Mesenchymal stem cell (in vitro differentiated cells and primary cell): ENCODE results near the gene NOP14.
"Not testable (repeated sequence)": the region's sequence is repeated elsewhere in the genome, so short reads cannot be mapped to it uniquely, and the experiment has no call there.

ENCODE experiments used
- DNase-seq: peaks from one replicate; pipeline ENCODE4 v3.0.0-alpha.2; 2013
- H2AFZ ChIP-seq: one replicate; pipeline ENCODE4 v1.6.1; 2013; ENCODE audit warnings: low read depth, mild to moderate bottlenecking, control low read depth, inconsistent platforms, low read length, moderate library complexity
- H2AK5ac ChIP-seq: 2 replicates; pipeline ENCODE4 v1.6.1; 2013; ENCODE audit warnings: low read length, moderate library complexity, mild to moderate bottlenecking, inconsistent platforms; ENCODE audit not compliant: severe bottlenecking
- H2BK120ac ChIP-seq: one replicate; pipeline ENCODE4 v1.6.1; 2013; ENCODE audit warnings: low read depth, mild to moderate bottlenecking, inconsistent platforms, low read length, moderate library complexity
- H2BK12ac ChIP-seq, 2 experiments: one replicate each; pipeline ENCODE4 v1.6.1; 2013; ENCODE audit warnings: inconsistent platforms in 2 of 2, low read length in 2 of 2, mild to moderate bottlenecking in 2 of 2, moderate library complexity in 2 of 2, control low read depth in 1 of 2
- H2BK15ac ChIP-seq: one replicate; pipeline ENCODE4 v1.6.1; 2013; ENCODE audit warnings: mild to moderate bottlenecking, low read depth, inconsistent platforms; ENCODE audit not compliant: poor library complexity, severe bottlenecking
- H2BK5ac ChIP-seq: 2 replicates; pipeline ENCODE4 v1.6.1; 2013; ENCODE audit warnings: low read depth, mild to moderate bottlenecking, low read length, control low read depth, inconsistent platforms; ENCODE audit not compliant: poor library complexity, severe bottlenecking
- H3K14ac ChIP-seq, 2 experiments: one replicate each; pipeline ENCODE4 v1.6.1; 2013; ENCODE audit warnings: inconsistent platforms in 2 of 2, low read length in 2 of 2, control low read depth in 1 of 2, mild to moderate bottlenecking in 1 of 2, moderate library complexity in 1 of 2
- H3K18ac ChIP-seq, 2 experiments: one replicate each; pipeline ENCODE4 v1.6.1; 2013; ENCODE audit warnings: inconsistent platforms in 2 of 2, low read length in 2 of 2, control low read depth in 1 of 2, low read depth in 1 of 2, mild to moderate bottlenecking in 1 of 2
- H3K23ac ChIP-seq, 2 experiments: one replicate each; pipeline ENCODE4 v1.6.1; 2013; ENCODE audit warnings: inconsistent platforms in 2 of 2, low read length in 2 of 2, mild to moderate bottlenecking in 2 of 2, moderate library complexity in 2 of 2, control low read depth in 1 of 2
- H3K27ac ChIP-seq: 2 replicates; pipeline ENCODE4 v1.5.1; 2013; ENCODE audit warnings: mild to moderate bottlenecking, moderate library complexity, low read length, control low read depth, inconsistent platforms; ENCODE audit not compliant: poor library complexity, severe bottlenecking
- H3K27me3 ChIP-seq, 2 experiments: 2 replicates each; pipeline versions ENCODE4 v1.6.1 to v1.7.0; 2013; ENCODE audit warnings: low read length in 2 of 2, mild to moderate bottlenecking in 2 of 2, moderate library complexity in 2 of 2, control low read depth in 1 of 2, inconsistent platforms in 1 of 2; ENCODE audit not compliant: control insufficient read depth in 1 of 2, insufficient read depth in 1 of 2
- H3K36me3 ChIP-seq, 2 experiments: 2 replicates each; pipeline versions ENCODE4 v1.6.1 to v1.7.0; 2013; ENCODE audit warnings: low read length in 2 of 2, control low read depth in 1 of 2, inconsistent platforms in 1 of 2, low read depth in 1 of 2, mild to moderate bottlenecking in 1 of 2; ENCODE audit not compliant: insufficient read depth in 2 of 2, control insufficient read depth in 1 of 2
- H3K4ac ChIP-seq, 2 experiments: one replicate each; pipeline ENCODE4 v1.6.1; 2013; ENCODE audit warnings: inconsistent platforms in 2 of 2, low read length in 2 of 2, mild to moderate bottlenecking in 2 of 2, moderate library complexity in 2 of 2, control low read depth in 1 of 2, low read depth in 1 of 2
- H3K4me1 ChIP-seq: 2 replicates; pipeline ENCODE4 v1.6.1; 2013; ENCODE audit warnings: low read depth, low read length, control low read depth; ENCODE audit not compliant: control insufficient read depth, insufficient read depth
- H3K4me2 ChIP-seq: 2 replicates; pipeline ENCODE4 v1.6.1; 2013; ENCODE audit warnings: low read length, mild to moderate bottlenecking, inconsistent platforms; ENCODE audit not compliant: poor library complexity, severe bottlenecking
- H3K4me3 ChIP-seq, 2 experiments: 2 replicates each; pipeline versions ENCODE4 v1.5.1 to v1.7.0; 2013; ENCODE audit warnings: low read length in 2 of 2, mild to moderate bottlenecking in 2 of 2, control low read depth in 1 of 2, low read depth in 1 of 2; ENCODE audit not compliant: insufficient read depth in 1 of 2
- H3K79me1 ChIP-seq: replicated peaks from 2 replicates; pipeline ENCODE4 v1.6.1; 2013; ENCODE audit warnings: mild to moderate bottlenecking, control low read depth, low read length, inconsistent platforms; ENCODE audit not compliant: poor library complexity, severe bottlenecking
- H3K9ac ChIP-seq: 2 replicates; pipeline ENCODE4 v1.7.0; 2013; ENCODE audit warnings: mild to moderate bottlenecking, low read length, moderate library complexity
- H3K9me3 ChIP-seq: 2 replicates; pipeline ENCODE4 v1.7.0; 2013; ENCODE audit warnings: mild to moderate bottlenecking, low read length; ENCODE audit not compliant: control insufficient read depth
- H4K8ac ChIP-seq: one replicate; pipeline ENCODE4 v1.6.1; 2013; ENCODE audit warnings: inconsistent platforms, mild to moderate bottlenecking, low read length, moderate library complexity
- H4K91ac ChIP-seq: one replicate; pipeline ENCODE4 v1.6.1; 2013; ENCODE audit warnings: mild to moderate bottlenecking, low read length, inconsistent platforms
- WGBS: methylation state at CpG from one replicate; pipeline ENCODE4 v1.1.7; 2013; ENCODE audit warnings: mixed read lengths; 5-methylcytosine and 5-hydroxymethylcytosine counted together

NOP14 gene

DNA sequence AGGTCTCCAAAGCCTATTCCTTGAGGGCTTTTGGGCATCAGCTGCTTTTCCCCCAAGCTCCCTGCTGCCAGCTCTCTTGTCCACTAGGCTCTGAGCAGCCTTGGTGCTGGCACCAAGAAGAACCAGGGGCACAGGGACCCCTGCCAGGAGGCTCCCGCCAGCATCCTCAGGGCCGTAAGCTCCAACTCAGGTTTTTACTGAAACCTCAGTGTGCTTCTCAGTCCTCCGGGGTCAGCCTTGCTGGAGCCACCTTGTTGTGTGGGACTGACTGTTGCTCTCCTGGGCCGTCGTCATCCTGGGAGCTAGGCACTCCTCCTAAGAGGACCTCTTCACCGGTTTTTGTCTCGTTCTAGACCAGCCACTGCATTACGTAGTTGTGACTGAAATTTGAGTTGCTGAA is 38.9 kb downstream of the NOP14 start:
- Histone ChIP-seq H3K4me2 (no peak overlapping the region), H3K4ac (no peak overlapping the region), H3K36me3 (peaks cover 57 to 62% of the 10 kb centered on the region in 2 experiments), H3K27me3 (no peaks in the 10 kb centered on the region), H2BK120ac (no peak overlapping the region), H3K4me3 (no peak overlapping the region), H3K27ac (no peak overlapping the region), H3K79me1 (peaks cover 30% of the 10 kb centered on the region), H2BK15ac (no peak overlapping the region), H2AFZ (no peak overlapping the region), H3K14ac (no peak overlapping the region), H4K91ac (no peak overlapping the region), H3K9ac (no peak overlapping the region), H3K4me1 (peaks cover 26% of the 10 kb centered on the region), H3K23ac (no peak overlapping the region), H4K8ac (no peak overlapping the region), H2AK5ac (no peak overlapping the region), H2BK5ac (no peak overlapping the region), H3K9me3 (no peaks in the 10 kb centered on the region), H2BK12ac (no peak overlapping the region), H3K18ac (no peak overlapping the region)
- 95% methylated on average over 8 of the region's 8 CpGs for WGBS
- no peak for DNase-seq

DNA sequence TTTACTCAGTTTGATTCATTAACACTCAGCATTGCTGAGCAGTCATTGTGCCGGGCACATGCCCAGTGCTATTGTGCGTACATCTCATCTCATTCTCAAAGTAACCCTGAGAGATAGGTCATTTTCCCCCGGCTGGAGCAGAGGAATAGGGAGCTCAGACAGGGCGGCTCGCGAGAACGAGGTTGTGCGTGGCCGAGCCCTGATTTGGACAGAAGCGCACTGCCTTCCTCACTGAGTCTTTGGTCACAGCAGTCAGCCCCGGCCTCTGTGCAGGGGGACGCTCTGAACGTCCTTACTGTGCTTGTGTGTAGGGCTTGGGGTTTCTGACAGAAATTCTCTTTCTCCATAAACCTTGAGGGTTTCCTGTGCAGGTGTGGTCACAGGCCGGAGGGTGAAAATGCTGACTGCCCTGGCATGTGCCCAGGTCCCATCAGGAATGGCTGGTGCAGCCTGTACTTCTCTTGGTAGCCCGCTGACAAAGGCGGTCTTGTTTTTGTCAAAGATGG is 39.5 kb downstream of the NOP14 start:
- Histone ChIP-seq H3K9ac (no peak overlapping the region), H3K4ac (no peak overlapping the region), H2BK12ac (no peak overlapping the region), H3K18ac (peak overlapping the region in 1 of 2 experiments; percentile 46), H3K23ac (no peak overlapping the region), H3K4me1 (peaks cover 26% of the 10 kb centered on the region), H3K9me3 (no peaks in the 10 kb centered on the region), H3K27ac (peak overlapping the region; percentile 77), H3K4me2 (no peak overlapping the region), H2AK5ac (no peak overlapping the region), H3K4me3 (no peak overlapping the region), H2BK5ac (no peak overlapping the region), H3K36me3 (peaks cover 55 to 56% of the 10 kb centered on the region in 2 experiments), H2BK120ac (no peak overlapping the region), H3K27me3 (no peaks in the 10 kb centered on the region), H2BK15ac (no peak overlapping the region), H3K79me1 (peaks cover 30% of the 10 kb centered on the region), H4K91ac (peak overlapping the region; percentile 14), H4K8ac (no peak overlapping the region), H3K14ac (no peak overlapping the region), H2AFZ (no peak overlapping the region)
- 97% methylated on average over 16 of the region's 16 CpGs for WGBS
- no peak for DNase-seq

DNA sequence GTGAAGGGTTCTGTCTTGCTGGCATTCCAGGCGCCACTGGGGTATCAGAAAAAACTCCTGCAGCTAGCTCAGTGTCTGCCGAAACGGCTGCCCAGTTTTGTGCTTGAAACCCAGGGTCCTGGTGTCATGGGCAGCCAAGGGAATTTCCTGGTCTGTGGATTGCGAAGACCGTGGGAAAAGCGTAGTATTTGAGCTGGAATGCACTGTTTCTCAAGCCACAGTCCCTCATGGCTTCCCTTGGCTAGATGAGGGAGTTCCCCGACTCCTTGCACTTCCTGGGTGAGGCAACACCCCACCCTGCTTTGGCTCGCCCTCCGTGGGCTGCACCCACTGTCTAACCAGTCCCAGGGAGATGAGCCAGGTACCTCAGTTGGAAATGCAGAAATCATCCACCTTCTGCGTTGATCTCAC is 40.1 kb downstream of the NOP14 start:
- Histone ChIP-seq H2AK5ac (peak overlapping the region; percentile 18), H3K14ac (peak overlapping the region in 1 of 2 experiments; percentile 66), H2BK15ac (no peak overlapping the region), H2BK120ac (no peak overlapping the region), H3K23ac (no peak overlapping the region), H3K4me1 (peaks cover 26% of the 10 kb centered on the region), H3K9me3 (no peaks in the 10 kb centered on the region), H2BK5ac (peak overlapping the region; percentile 2), H4K91ac (peak overlapping the region; percentile 61), H3K4me2 (no peak overlapping the region), H2AFZ (no peak overlapping the region), H3K79me1 (peaks cover 26% of the 10 kb centered on the region), H2BK12ac (peak overlapping the region; percentile 51 to 83), H4K8ac (no peak overlapping the region), H3K27me3 (no peaks in the 10 kb centered on the region), H3K36me3 (peaks cover 50 to 51% of the 10 kb centered on the region in 2 experiments), H3K18ac (peak overlapping the region in 1 of 2 experiments; percentile 46), H3K27ac (peak overlapping the region; percentile 77), H3K9ac (no peak overlapping the region), H3K4me3 (no peak overlapping the region), H3K4ac (peak overlapping the region in 1 of 2 experiments; percentile 52)
- 88% methylated on average over 10 of the region's 10 CpGs for WGBS
- peak; percentile 88 for DNase-seq

DNA sequence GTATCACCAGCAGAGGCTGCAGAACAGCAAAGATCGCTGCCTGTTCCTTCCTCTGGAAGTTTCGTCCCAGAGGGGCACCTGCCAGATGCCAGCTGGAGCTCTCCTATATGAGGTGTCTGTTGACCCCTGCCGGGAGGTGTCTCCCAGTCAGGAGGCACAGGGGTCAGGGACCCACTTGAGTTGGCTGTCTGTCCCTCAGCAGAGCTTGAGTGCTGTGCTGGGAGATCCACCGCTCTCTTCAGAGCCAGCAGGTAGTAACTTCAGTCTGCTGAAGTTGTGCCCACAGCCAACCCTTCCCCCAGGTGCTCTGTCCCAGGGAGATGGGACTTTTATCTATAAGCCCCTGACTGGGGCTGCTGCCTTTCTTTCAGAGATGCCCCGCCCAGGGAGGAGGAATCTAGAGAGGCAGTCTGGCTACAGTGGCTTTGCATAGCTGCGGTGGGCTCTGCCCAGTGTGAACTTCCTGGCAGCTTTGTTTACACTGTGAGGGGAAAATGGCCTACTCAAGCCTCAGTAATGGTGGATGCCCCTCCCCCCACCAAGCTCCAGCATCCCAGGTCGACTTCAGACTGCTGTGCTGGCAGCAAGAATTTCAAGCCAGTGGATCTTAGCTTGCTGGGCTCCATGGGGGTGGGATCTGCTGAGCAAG is 40.6 kb downstream of the NOP14 start:
- not testable (repeated sequence) for H2AFZ ChIP-seq, H2BK5ac ChIP-seq, H3K9ac ChIP-seq, H2BK15ac ChIP-seq, H2BK12ac ChIP-seq, H3K4me2 ChIP-seq, H3K9me3 ChIP-seq, H3K14ac ChIP-seq, H4K91ac ChIP-seq, H3K23ac ChIP-seq, H4K8ac ChIP-seq, H3K27me3 ChIP-seq, H2BK120ac ChIP-seq, H3K4me3 ChIP-seq
- peaks cover 21% of the 10 kb centered on the region for H3K79me1 ChIP-seq
- peak overlapping the region; percentile 78 for H3K27ac ChIP-seq
- H2AK5ac ChIP-seq = peak overlapping the region; percentile 50
- peaks cover 26% of the 10 kb centered on the region for H3K4me1 ChIP-seq
- H3K36me3 ChIP-seq = peaks cover 44 to 45% of the 10 kb centered on the region in 2 experiments
- WGBS = 38% methylated on average over 7 of the region's 7 CpGs
- peak overlapping the region in 1 of 2 experiments; percentile 57 for H3K18ac ChIP-seq
- peak; percentile 82 for DNase-seq
- H3K4ac ChIP-seq = peak overlapping the region; percentile 20 to 76
